ENCODE results near the gene MTNR1A.

Gene MTNR1A

DNA sequence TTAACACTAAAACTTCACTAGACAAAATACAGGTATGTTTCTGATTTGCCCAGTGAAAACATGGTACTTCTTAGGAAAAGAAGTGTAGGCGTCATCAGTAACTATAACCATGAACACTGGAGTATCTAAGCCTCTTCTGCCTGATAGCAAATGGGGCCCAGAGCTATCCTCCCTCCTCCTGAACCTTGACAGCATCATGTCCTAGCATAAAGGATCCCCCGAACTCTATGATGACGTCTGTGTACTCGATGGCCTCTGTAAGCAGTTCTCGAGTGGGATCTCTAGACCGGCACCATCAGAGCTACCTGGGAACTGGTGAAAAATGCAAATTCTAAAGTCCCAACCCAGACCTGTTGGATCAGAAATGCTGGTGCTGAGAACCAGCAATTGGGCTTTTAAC, 36.3 kb upstream of the MTNR1A start:
- ChIA-PET CTCF (no interaction called here), POLR2A (no interaction called here)
- Histone ChIP-seq H3K4me1 (ENCODE audit: control insufficient read depth, insufficient read depth, low read length) (no peaks in the 10 kb centered on the region), H3K4me3 (ENCODE audit: low read depth, low read length) (no peak overlapping the region), H3K36me3 (ENCODE audit: control insufficient read depth in 2 of 2, insufficient read depth in 1 of 2, low read length in 2 of 2) (peaks cover 12 to 67% of the 10 kb centered on the region in 2 experiments; a peak in 2 of 3 replicates), H3K27ac (ENCODE audit: extremely low read depth, low read depth, low read length) (no peak overlapping the region), H3K9me3 (ENCODE audit: control insufficient read depth, insufficient read depth, low read depth, low read length) (no peaks in the 10 kb centered on the region)
- TF ChIP-seq, protein P1, sequence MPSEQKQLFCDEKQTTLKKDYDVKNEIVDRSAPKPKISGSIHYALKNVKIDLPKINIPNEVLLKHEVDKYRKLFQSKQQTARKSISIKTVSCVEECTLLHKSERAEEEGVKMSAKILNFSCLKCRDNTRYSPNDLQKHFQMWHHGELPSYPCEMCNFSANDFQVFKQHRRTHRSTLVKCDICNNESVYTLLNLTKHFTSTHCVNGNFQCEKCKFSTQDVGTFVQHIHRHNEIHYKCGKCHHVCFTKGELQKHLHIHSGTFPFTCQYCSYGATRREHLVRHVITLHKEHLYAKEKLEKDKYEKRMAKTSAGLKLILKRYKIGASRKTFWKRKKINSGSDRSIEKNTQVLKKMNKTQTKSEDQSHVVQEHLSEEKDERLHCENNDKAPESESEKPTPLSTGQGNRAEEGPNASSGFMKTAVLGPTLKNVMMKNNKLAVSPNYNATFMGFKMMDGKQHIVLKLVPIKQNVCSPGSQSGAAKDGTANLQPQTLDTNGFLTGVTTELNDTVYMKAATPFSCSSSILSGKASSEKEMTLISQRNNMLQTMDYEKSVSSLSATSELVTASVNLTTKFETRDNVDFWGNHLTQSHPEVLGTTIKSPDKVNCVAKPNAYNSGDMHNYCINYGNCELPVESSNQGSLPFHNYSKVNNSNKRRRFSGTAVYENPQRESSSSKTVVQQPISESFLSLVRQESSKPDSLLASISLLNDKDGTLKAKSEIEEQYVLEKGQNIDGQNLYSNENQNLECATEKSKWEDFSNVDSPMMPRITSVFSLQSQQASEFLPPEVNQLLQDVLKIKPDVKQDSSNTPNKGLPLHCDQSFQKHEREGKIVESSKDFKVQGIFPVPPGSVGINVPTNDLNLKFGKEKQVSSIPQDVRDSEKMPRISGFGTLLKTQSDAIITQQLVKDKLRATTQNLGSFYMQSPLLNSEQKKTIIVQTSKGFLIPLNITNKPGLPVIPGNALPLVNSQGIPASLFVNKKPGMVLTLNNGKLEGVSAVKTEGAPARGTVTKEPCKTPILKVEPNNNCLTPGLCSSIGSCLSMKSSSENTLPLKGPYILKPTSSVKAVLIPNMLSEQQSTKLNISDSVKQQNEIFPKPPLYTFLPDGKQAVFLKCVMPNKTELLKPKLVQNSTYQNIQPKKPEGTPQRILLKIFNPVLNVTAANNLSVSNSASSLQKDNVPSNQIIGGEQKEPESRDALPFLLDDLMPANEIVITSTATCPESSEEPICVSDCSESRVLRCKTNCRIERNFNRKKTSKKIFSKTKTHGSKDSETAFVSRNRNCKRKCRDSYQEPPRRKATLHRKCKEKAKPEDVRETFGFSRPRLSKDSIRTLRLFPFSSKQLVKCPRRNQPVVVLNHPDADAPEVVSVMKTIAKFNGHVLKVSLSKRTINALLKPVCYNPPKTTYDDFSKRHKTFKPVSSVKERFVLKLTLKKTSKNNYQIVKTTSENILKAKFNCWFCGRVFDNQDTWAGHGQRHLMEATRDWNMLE (tag by site-specific recombination; conservative IDR thresholded peaks at IDR 0.05; ENCODE audit: low read depth): no peak
- no peak for TF ChIP-seq WT1 (tag by site-specific recombination; IDR thresholded peaks at IDR 0.05)
- no peak for TF ChIP-seq KLF10 (tag by site-specific recombination; IDR thresholded peaks at IDR 0.05)
- TF ChIP-seq ZFP41 (tag by site-specific recombination; IDR thresholded peaks at IDR 0.05; ENCODE audit: borderline replicate concordance): no peak
- no peak for TF ChIP-seq ZBTB17 (tag by site-specific recombination; IDR thresholded peaks at IDR 0.05)
- TF ChIP-seq ZNF404 (tag by site-specific recombination; IDR thresholded peaks at IDR 0.05): no peak
- no peak for TF ChIP-seq ZNF664 (tag by site-specific recombination; IDR thresholded peaks at IDR 0.05)
- TF ChIP-seq PRDM1 (tag by site-specific recombination; IDR thresholded peaks at IDR 0.05): no peak
- no peak for TF ChIP-seq OVOL3 (tag by site-specific recombination; IDR thresholded peaks at IDR 0.05)
- no peak for TF ChIP-seq ZNF560 (tag by site-specific recombination; IDR thresholded peaks at IDR 0.05; ENCODE audit: borderline replicate concordance)
- no peak for TF ChIP-seq GLI2 (tag by site-specific recombination; IDR thresholded peaks at IDR 0.05; ENCODE audit: borderline replicate concordance, low read depth)
- no peak for TF ChIP-seq ZNF335 (tag by site-specific recombination; conservative IDR thresholded peaks at IDR 0.05)
- no peak for TF ChIP-seq YY1 (tag by site-specific recombination; IDR thresholded peaks at IDR 0.05)
- TF ChIP-seq, protein P2, sequence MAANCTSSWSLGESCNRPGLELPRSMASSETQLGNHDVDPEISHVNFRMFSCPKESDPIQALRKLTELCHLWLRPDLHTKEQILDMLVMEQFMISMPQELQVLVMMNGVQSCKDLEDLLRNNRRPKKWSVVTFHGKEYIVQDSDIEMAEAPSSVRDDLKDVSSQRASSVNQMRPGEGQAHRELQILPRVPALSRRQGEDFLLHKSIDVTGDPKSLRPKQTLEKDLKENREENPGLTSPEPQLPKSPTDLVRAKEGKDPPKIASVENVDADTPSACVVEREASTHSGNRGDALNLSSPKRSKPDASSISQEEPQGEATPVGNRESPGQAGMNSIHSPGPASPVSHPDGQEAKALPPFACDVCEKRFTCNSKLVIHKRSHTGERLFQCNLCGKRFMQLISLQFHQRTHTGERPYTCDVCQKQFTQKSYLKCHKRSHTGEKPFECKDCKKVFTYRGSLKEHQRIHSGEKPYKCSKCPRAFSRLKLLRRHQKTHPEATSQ (tag by site-specific recombination; IDR thresholded peaks at IDR 0.05): no peak
- TF ChIP-seq MZF1 (tag by site-specific recombination; IDR thresholded peaks at IDR 0.05; ENCODE audit: borderline replicate concordance): no peak

DNA sequence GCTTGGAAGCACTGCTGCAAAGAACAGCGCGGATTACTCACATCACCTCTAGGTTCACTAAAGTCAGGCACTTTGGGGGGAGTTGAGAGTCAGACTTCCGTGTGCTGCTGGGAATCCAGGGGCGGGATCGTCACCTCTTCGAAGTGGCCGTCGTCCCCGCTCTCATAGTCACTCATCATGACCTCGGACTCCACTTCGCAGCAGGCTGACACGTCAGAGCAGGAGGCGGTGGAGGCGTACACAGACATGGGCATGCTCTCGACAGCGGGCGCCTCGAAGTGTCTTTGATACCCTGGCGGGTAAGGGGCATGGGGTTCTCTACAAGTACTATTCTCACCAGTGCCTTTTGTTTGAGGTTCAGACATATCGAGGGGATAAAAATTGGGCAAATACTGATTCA, 33.1 kb upstream of the MTNR1A start:
- CTCF ChIA-PET: interaction anchor here (0.9 to 2.8 kb wide), 2 partner anchors 14 to 115 kb away, joined by 3 to 27 read pairs; no protein-coding TSS in a partner anchor
- no peak overlapping the region for H3K27ac ChIP-seq (ENCODE audit: extremely low read depth, low read depth, low read length)
- H3K4me3 ChIP-seq (ENCODE audit: low read depth, low read length): no peak overlapping the region
- no peaks in the 10 kb centered on the region for H3K9me3 ChIP-seq (ENCODE audit: control insufficient read depth, insufficient read depth, low read depth, low read length)
- H3K4me1 ChIP-seq (ENCODE audit: control insufficient read depth, insufficient read depth, low read length): no peaks in the 10 kb centered on the region
- peaks cover 3 to 67% of the 10 kb centered on the region in 2 experiments; a peak in 2 of 3 replicates for H3K36me3 ChIP-seq (ENCODE audit: control insufficient read depth in 2 of 2, insufficient read depth in 1 of 2, low read length in 2 of 2)
- TF ChIP-seq ZNF837 (tag by site-specific recombination; IDR thresholded peaks at IDR 0.05): no peak
- TF ChIP-seq IKZF3 (tag by site-specific recombination; IDR thresholded peaks at IDR 0.05): no peak
- TF ChIP-seq ZNF221 (tag by site-specific recombination; IDR thresholded peaks at IDR 0.05; ENCODE audit: borderline replicate concordance): no peak
- no peak for TF ChIP-seq ZNF274 (IDR thresholded peaks at IDR 0.05; ENCODE audit: low read length)
- TF ChIP-seq ZNF274 (tag by site-specific recombination; IDR thresholded peaks at IDR 0.05; ENCODE audit: borderline replicate concordance): no peak
- no peak for TF ChIP-seq ZNF785 (tag by site-specific recombination; IDR thresholded peaks at IDR 0.05)
- TF ChIP-seq ZNF48 (tag by site-specific recombination; IDR thresholded peaks at IDR 0.05): no peak
- no peak for TF ChIP-seq ZNF768 (tag by site-specific recombination; IDR thresholded peaks at IDR 0.05)
- TF ChIP-seq ZNF350 (tag by site-specific recombination; IDR thresholded peaks at IDR 0.05): no peak
- TF ChIP-seq ZNF341 (tag by site-specific recombination; IDR thresholded peaks at IDR 0.05; ENCODE audit: low read depth): no peak
- TF ChIP-seq ZNF670 (tag by site-specific recombination; IDR thresholded peaks at IDR 0.05; ENCODE audit: low read depth): no peak
- no peak for TF ChIP-seq ZNF223 (tag by site-specific recombination; IDR thresholded peaks at IDR 0.05)
- no peak for TF ChIP-seq ZNF354C (tag by site-specific recombination; IDR thresholded peaks at IDR 0.05; ENCODE audit: borderline replicate concordance, low read depth)
- no peak for TF ChIP-seq MZF1 (tag by site-specific recombination; IDR thresholded peaks at IDR 0.05; ENCODE audit: borderline replicate concordance)
- no peak for TF ChIP-seq KLF1 (tag by site-specific recombination; IDR thresholded peaks at IDR 0.05)
- POLR2A ChIA-PET: no interaction called here
